Trophoblast cell (in vitro differentiated cells and primary cell): ENCODE data around the gene UQCR11.

Experiments
- DNase-seq, 2 donors: peaks; one replicate each; pipeline ENCODE4 v3.0.0-alpha.2; 2016
- H2AFZ ChIP-seq: 2 replicates; pipeline ENCODE4 v1.6.1; 2013; ENCODE audit warnings: low read length, moderate library complexity, mild to moderate bottlenecking; ENCODE audit not compliant: insufficient read depth, poor library complexity
- H2AK5ac ChIP-seq: 2 replicates; pipeline ENCODE4 v1.6.1; 2013; ENCODE audit warnings: mild to moderate bottlenecking, low read length
- H2BK120ac ChIP-seq: 2 replicates; pipeline ENCODE4 v1.6.1; 2013; ENCODE audit warnings: low read length, mild to moderate bottlenecking, moderate library complexity; ENCODE audit not compliant: insufficient read depth, poor library complexity
- H2BK12ac ChIP-seq: 2 replicates; pipeline ENCODE4 v1.6.1; 2013; ENCODE audit warnings: mild to moderate bottlenecking, low read length, moderate library complexity
- H2BK5ac ChIP-seq: 2 replicates; pipeline ENCODE4 v1.6.1; 2013; ENCODE audit warnings: low read length, low read depth, moderate library complexity, mild to moderate bottlenecking; ENCODE audit not compliant: poor library complexity
- H3K14ac ChIP-seq: 2 replicates; pipeline ENCODE4 v1.6.1; 2013; ENCODE audit warnings: mild to moderate bottlenecking, low read length
- H3K18ac ChIP-seq: 2 replicates; pipeline ENCODE4 v1.6.1; 2013; ENCODE audit warnings: mild to moderate bottlenecking, low read length
- H3K23ac ChIP-seq: 2 replicates; pipeline ENCODE4 v1.6.1; 2013; ENCODE audit warnings: low read length
- H3K27ac ChIP-seq: 2 replicates; pipeline ENCODE4 v1.5.1; 2013; ENCODE audit warnings: low read depth, mild to moderate bottlenecking, inconsistent platforms, low read length, moderate library complexity
- H3K27me3 ChIP-seq: 2 replicates; pipeline ENCODE4 v1.6.1; 2013; ENCODE audit warnings: inconsistent platforms, mild to moderate bottlenecking, low read length, moderate library complexity; ENCODE audit not compliant: insufficient read depth
- H3K36me3 ChIP-seq, 2 experiments: 1 replicate in 1 of 2; 2 replicates in 1 of 2; pipeline ENCODE4 v1.6.1; 2013; ENCODE audit warnings: low read length in 2 of 2, mild to moderate bottlenecking in 2 of 2, moderate library complexity in 1 of 2; ENCODE audit not compliant: insufficient read depth in 2 of 2, control insufficient read depth in 1 of 2
- H3K4ac ChIP-seq: 2 replicates; pipeline ENCODE4 v1.6.1; 2013; ENCODE audit warnings: low read depth, mild to moderate bottlenecking, low read length, moderate library complexity
- H3K4me1 ChIP-seq, 2 experiments: 1 replicate in 1 of 2; 2 replicates in 1 of 2; pipeline ENCODE4 v1.6.1; 2013; ENCODE audit warnings: low read length in 2 of 2, mild to moderate bottlenecking in 2 of 2, moderate library complexity in 1 of 2; ENCODE audit not compliant: insufficient read depth in 2 of 2, control insufficient read depth in 1 of 2
- H3K4me2 ChIP-seq: 2 replicates; pipeline ENCODE4 v1.6.1; 2013; ENCODE audit warnings: inconsistent platforms, mild to moderate bottlenecking, low read length, moderate library complexity
- H3K4me3 ChIP-seq: 2 replicates; pipeline ENCODE4 v1.5.1; 2013; ENCODE audit warnings: mild to moderate bottlenecking, low read depth, low read length, inconsistent platforms
- H3K79me1 ChIP-seq: one replicate; pipeline ENCODE4 v1.6.1; 2013; ENCODE audit warnings: low read length
- H3K79me2 ChIP-seq: 2 replicates; pipeline ENCODE4 v1.6.1; 2013; ENCODE audit warnings: low read length, mild to moderate bottlenecking; ENCODE audit not compliant: control insufficient read depth, insufficient read depth, poor library complexity
- H3K9ac ChIP-seq: 2 replicates; pipeline ENCODE4 v1.6.1; 2013; ENCODE audit warnings: mild to moderate bottlenecking, low read length
- H3K9me3 ChIP-seq: 2 replicates; pipeline ENCODE4 v1.6.1; 2013; ENCODE audit warnings: low read depth, mild to moderate bottlenecking, control low read depth, inconsistent platforms, low read length; ENCODE audit not compliant: insufficient read depth
- H4K12ac ChIP-seq: 2 replicates; pipeline ENCODE4 v1.6.1; 2013; ENCODE audit warnings: low read depth, mild to moderate bottlenecking, low read length, moderate library complexity
- H4K8ac ChIP-seq: 2 replicates; pipeline ENCODE4 v1.6.1; 2013; ENCODE audit warnings: low read depth, mild to moderate bottlenecking, low read length, moderate library complexity
- H4K91ac ChIP-seq: one replicate; pipeline ENCODE4 v1.6.1; 2013; ENCODE audit warnings: low read depth, mild to moderate bottlenecking, low read length, moderate library complexity
- WGBS: extraction: QIAGEN DNeasy Blood & Tissue Kit; methylation state at CpG from one replicate; pipeline ENCODE4 v1.1.7; 2013; ENCODE audit warnings: missing lambda C conversion rate; ENCODE audit not compliant: insufficient read length, insufficient coverage; ENCODE audit errors: extremely low coverage; 5-methylcytosine and 5-hydroxymethylcytosine counted together

UQCR11 gene

GRCh38 chr19:1648920-1649541 lies 43.8 kb upstream of the UQCR11 start:
- Histone ChIP-seq H3K4me3 (no peak overlapping the region), H4K91ac (no peak overlapping the region), H2BK12ac (no peak overlapping the region), H3K27ac (no peak overlapping the region), H3K4me2 (no peak overlapping the region), H3K4ac (no peak overlapping the region), H2AK5ac (no peak overlapping the region), H3K79me1 (peaks cover 11% of the 10 kb centered on the region), H3K18ac (peak overlapping the region; percentile 14), H2AFZ (no peak overlapping the region), H2BK5ac (no peak overlapping the region), H4K8ac (no peak overlapping the region), H3K79me2 (peaks cover 17% of the 10 kb centered on the region), H4K12ac (no peak overlapping the region), H3K23ac (no peak overlapping the region), H3K27me3 (no peaks in the 10 kb centered on the region), H3K9me3 (peaks cover 4% of the 10 kb centered on the region), H3K14ac (no peak overlapping the region), H3K9ac (no peak overlapping the region), H3K36me3 (peaks cover 59 to 63% of the 10 kb centered on the region in 2 experiments), H3K4me1 (peaks cover 8 to 11% of the 10 kb centered on the region in 2 experiments), H2BK120ac (no peak overlapping the region)
- peak in 1 of 2 donors; percentile 8 for DNase-seq
- WGBS: no CpG with 5 or more reads among the region's 23 CpGs

DNA sequence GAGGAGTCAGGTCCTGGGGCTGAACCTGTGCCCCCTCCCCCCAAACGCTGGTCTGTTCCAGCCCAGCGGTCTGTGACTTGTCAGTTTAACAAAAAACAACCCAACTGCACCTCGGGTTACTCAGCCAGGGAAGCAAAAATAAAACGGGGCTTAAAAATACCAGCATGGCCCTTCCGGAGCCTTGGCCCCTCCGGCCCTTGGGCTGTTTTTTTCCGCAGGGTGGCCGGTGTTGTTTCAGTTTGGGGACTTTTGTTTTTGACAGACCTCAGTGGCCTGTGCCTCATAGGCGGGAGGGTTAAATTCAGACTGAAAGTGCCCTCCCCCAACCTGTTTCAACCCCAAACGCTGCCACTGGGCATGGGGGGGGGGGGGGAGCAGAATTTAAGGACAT lies 43.2 kb upstream of the UQCR11 start:
- Histone ChIP-seq H2BK120ac (no peak overlapping the region), H4K12ac (no peak overlapping the region), H3K27ac (no peak overlapping the region), H3K27me3 (no peaks in the 10 kb centered on the region), H3K23ac (no peak overlapping the region), H3K4ac (no peak overlapping the region), H2AK5ac (no peak overlapping the region), H3K4me2 (no peak overlapping the region), H3K9me3 (peaks cover 4% of the 10 kb centered on the region), H3K36me3 (peaks cover 64 to 67% of the 10 kb centered on the region in 2 experiments), H3K4me1 (peaks cover 8 to 11% of the 10 kb centered on the region in 2 experiments), H3K79me1 (peaks cover 11% of the 10 kb centered on the region), H4K8ac (no peak overlapping the region), H4K91ac (no peak overlapping the region), H2AFZ (no peak overlapping the region), H3K18ac (no peak overlapping the region), H2BK5ac (no peak overlapping the region), H3K4me3 (no peak overlapping the region), H3K9ac (no peak overlapping the region), H3K14ac (no peak overlapping the region), H3K79me2 (peaks cover 17% of the 10 kb centered on the region), H2BK12ac (no peak overlapping the region)
- no CpG with 5 or more reads among the region's 10 CpGs for WGBS
- DNase-seq: no peak

- Histone ChIP-seq H2AFZ (no peak overlapping the region), H3K9me3 (peaks cover 4% of the 10 kb centered on the region)
- no CpG with 5 or more reads among the region's 41 CpGs for WGBS
Observed at GRCh38 chr19:1647501-1648458, 42.5 kb upstream of the UQCR11 start.

DNA sequence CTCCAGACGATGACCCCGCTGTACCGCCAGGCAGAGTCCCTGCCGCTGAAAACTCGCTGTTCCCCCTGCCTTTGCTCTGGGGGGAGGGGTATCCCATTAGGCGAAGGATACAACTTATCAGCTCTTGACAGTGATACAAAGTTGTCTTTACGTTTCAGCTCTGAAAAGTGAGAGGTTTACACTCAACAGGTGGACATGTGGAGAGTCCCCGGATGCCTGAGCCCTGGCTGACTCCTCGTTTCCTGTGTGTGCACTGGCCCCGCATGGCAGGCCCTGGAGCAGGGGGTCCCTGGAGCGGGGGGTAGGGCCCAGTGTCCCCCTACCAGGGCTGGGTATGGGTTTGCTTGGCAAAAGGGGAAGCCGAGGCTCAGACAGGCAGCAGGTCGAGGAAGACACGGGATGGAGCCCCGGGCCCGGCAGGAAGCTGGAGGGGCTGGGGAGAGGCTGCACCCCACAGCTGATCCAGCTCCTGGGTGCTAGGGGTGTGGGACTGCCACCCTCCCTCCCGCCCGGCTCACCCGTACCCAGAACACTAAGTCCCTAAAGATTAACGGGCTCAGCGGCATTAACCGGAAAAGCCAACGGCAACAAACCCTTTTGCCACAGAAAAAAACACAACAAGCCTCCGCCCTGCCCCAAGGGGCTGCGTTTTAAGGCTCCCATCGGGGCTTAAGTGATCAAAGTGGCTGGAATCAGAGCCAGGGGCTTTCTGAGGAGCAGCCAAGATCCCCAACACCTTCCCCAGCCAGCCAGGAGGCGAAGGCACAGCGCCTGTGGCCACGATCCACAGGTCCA lies 41.6 kb upstream of the UQCR11 start:
- DNase-seq: no peak
- H4K8ac ChIP-seq: no peak overlapping the region
- no peak overlapping the region for H3K23ac ChIP-seq
- no peak overlapping the region for H3K14ac ChIP-seq
- no peaks in the 10 kb centered on the region for H3K27me3 ChIP-seq
- H3K18ac ChIP-seq: peak overlapping the region; percentile 61
- H3K36me3 ChIP-seq: peaks cover 80 to 82% of the 10 kb centered on the region in 2 experiments
- H4K12ac ChIP-seq: no peak overlapping the region
- H3K4ac ChIP-seq: no peak overlapping the region
- H2AK5ac ChIP-seq: no peak overlapping the region
- no peak overlapping the region for H3K9ac ChIP-seq
- H2BK120ac ChIP-seq: no peak overlapping the region
- no peak overlapping the region for H2BK12ac ChIP-seq
- H4K91ac ChIP-seq: no peak overlapping the region
- peaks cover 8 to 11% of the 10 kb centered on the region in 2 experiments for H3K4me1 ChIP-seq
- H3K79me1 ChIP-seq: peaks cover 5% of the 10 kb centered on the region
- WGBS: no CpG with 5 or more reads among the region's 29 CpGs
- no peak overlapping the region for H3K4me2 ChIP-seq
- H2BK5ac ChIP-seq: no peak overlapping the region
- H2AFZ ChIP-seq: no peak overlapping the region
- no peak overlapping the region for H3K27ac ChIP-seq
- H3K79me2 ChIP-seq: peaks cover 11% of the 10 kb centered on the region
- peaks cover 6% of the 10 kb centered on the region for H3K9me3 ChIP-seq
- no peak overlapping the region for H3K4me3 ChIP-seq

More at GRCh38 chr19:1647501-1648458, 42.5 kb upstream of the UQCR11 start:
- Histone ChIP-seq H3K4me1 (peaks cover 8 to 11% of the 10 kb centered on the region in 2 experiments), H2BK12ac (no peak overlapping the region), H4K8ac (no peak overlapping the region), H2BK5ac (no peak overlapping the region), H3K79me2 (peaks cover 14% of the 10 kb centered on the region), H4K91ac (no peak overlapping the region), H3K23ac (no peak overlapping the region), H2BK120ac (no peak overlapping the region), H3K27me3 (no peaks in the 10 kb centered on the region), H3K4me3 (peak overlapping the region; percentile 4), H3K4ac (peak overlapping the region; percentile 15), H3K27ac (no peak overlapping the region), H3K79me1 (peaks cover 7% of the 10 kb centered on the region), H4K12ac (peak overlapping the region; percentile 6), H3K18ac (peak overlapping the region; percentile 61), H3K36me3 (peaks cover 70 to 74% of the 10 kb centered on the region in 2 experiments), H2AK5ac (no peak overlapping the region), H3K14ac (no peak overlapping the region), H3K4me2 (no peak overlapping the region), H3K9ac (no peak overlapping the region)
- DNase-seq: no peak
